ENCODE results near the gene CLDN24. TPM values are rescaled to one million over a fixed set of nuclear protein-coding genes. Genes with fewer than 3 reads are reported as not detected.

CLDN24 gene
- total RNA-seq, 6 donors from 2014 or later, result not detected

DNA sequence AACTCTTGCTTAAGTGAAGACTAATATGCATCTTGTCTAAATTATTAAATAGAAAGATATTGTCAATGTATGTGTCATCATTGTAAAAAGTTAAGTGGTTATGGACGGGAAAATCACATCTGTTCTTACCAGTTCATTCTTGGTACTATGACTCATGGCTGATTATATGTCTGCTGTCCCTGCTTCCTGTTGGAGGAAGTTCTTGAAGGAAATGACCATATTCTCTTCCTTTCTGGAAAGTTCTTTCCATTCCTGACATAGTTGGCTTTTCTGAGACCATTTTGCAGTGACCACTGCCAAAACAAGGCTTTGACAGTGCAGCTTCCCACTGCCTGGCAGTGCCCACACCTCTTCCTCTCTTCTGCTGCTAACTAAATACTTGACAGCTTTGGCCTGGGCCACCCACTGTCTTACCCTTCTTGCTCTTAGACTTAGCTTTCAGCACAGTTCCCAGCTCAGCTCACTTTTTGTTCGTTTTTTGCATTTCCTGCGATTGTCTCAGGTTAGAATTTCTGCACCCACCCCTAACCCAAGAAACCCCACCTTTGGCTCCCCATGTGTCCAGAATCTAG, 13.2 kb upstream of the CLDN24 start:
- Histone ChIP-seq H3K9me3 (no peaks in the 10 kb centered on the region), H3K36me3 (no peaks in the 10 kb centered on the region), H3K4me1 (peaks cover 0 to 7% (median 1%) of the 10 kb centered on the region in 4 donors), H3K27me3 (no peaks in the 10 kb centered on the region), H3K27ac (no peak overlapping the region), H3K4me3 (no peak overlapping the region)
- peak in 1 of 2 donors; percentile 31 for ATAC-seq (ENCODE audit: low FRiP score in 2 of 2)
- no peak for DNase-seq
- WGBS, 2 donors, result 52 to 53% methylated on average over 3 of the region's 3 CpGs
- TF ChIP-seq POLR2AphosphoS5 (IDR thresholded peaks at IDR 0.05), result no peak
- no peak for TF ChIP-seq EP300 (IDR thresholded peaks at IDR 0.05)
- TF ChIP-seq, protein P1, sequence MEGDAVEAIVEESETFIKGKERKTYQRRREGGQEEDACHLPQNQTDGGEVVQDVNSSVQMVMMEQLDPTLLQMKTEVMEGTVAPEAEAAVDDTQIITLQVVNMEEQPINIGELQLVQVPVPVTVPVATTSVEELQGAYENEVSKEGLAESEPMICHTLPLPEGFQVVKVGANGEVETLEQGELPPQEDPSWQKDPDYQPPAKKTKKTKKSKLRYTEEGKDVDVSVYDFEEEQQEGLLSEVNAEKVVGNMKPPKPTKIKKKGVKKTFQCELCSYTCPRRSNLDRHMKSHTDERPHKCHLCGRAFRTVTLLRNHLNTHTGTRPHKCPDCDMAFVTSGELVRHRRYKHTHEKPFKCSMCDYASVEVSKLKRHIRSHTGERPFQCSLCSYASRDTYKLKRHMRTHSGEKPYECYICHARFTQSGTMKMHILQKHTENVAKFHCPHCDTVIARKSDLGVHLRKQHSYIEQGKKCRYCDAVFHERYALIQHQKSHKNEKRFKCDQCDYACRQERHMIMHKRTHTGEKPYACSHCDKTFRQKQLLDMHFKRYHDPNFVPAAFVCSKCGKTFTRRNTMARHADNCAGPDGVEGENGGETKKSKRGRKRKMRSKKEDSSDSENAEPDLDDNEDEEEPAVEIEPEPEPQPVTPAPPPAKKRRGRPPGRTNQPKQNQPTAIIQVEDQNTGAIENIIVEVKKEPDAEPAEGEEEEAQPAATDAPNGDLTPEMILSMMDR (IDR thresholded peaks at IDR 0.05), result no peak
- no peak for TF ChIP-seq POLR2A (IDR thresholded peaks at IDR 0.05)

DNA sequence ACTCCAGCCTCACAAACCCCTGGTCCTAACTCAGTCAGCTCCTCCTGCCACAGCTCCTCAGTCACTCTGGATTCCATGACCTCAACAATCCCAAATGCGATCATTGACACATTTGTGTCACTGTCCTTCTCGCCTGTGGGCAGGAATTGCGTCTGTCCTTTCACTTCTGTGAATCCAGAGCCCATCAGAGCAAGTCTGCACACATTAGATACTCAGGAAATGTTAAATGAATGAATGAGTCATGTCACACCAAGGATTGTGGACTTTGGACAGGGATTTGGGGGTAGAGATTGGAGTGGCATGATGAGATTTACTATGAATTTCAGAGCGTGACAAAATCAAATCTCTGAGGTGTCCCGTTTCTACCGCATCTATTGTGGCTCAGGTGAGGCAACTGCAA, 11.8 kb upstream of the CLDN24 start:
- H3K27me3 ChIP-seq, result no peaks in the 10 kb centered on the region
- no peak overlapping the region for H3K27ac ChIP-seq
- ATAC-seq (ENCODE audit: low FRiP score in 2 of 2), result no peak
- no peak overlapping the region for H3K4me3 ChIP-seq
- no peaks in the 10 kb centered on the region for H3K9me3 ChIP-seq
- WGBS, 2 donors, result 86 to 88% methylated on average over 6 of the region's 6 CpGs
- no peak for DNase-seq
- H3K36me3 ChIP-seq, result no peaks in the 10 kb centered on the region
- TF ChIP-seq EP300 (IDR thresholded peaks at IDR 0.05), result no peak
- no peak for TF ChIP-seq POLR2A (IDR thresholded peaks at IDR 0.05)
- TF ChIP-seq POLR2AphosphoS5 (IDR thresholded peaks at IDR 0.05), result no peak
- TF ChIP-seq, protein P1 (IDR thresholded peaks at IDR 0.05), result no peak
- H3K4me1 ChIP-seq, result peaks cover 0 to 7% (median 1%) of the 10 kb centered on the region in 4 donors

DNA sequence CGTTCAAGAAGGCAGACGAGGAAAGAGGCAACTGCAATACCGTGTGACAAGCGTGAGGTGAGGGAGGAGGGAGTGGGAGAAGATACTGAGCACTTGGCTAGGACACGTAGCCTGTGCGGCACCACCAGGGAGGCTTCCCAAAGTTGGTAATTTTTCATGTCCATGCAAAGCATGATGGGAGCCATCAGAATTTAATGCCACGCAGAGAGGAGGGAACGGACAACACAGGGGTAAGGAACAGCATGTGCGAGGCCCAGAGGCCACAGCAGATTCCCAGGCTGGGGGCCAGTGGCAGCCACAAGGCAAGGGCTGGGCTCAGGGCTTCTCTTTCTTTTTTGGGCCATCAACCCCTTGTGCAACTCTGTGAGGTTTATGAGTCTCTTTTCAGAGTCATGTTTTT, 11.0 kb upstream of the CLDN24 start:
- WGBS, 2 donors, result 93 to 94% methylated on average over 9 of the region's 9 CpGs
- TF ChIP-seq EP300 (IDR thresholded peaks at IDR 0.05), result no peak
- TF ChIP-seq POLR2AphosphoS5 (IDR thresholded peaks at IDR 0.05), result no peak
- TF ChIP-seq, protein P1 (IDR thresholded peaks at IDR 0.05), result no peak
- no peak for TF ChIP-seq POLR2A (IDR thresholded peaks at IDR 0.05)
- Histone ChIP-seq H3K9me3 (no peaks in the 10 kb centered on the region), H3K4me3 (no peak overlapping the region), H3K4me1 (peaks cover 0 to 7% (median 1%) of the 10 kb centered on the region in 4 donors), H3K27ac (no peak overlapping the region), H3K27me3 (no peaks in the 10 kb centered on the region), H3K36me3 (no peaks in the 10 kb centered on the region)
- no peak for ATAC-seq (ENCODE audit: low FRiP score in 2 of 2)
- DNase-seq, result no peak

DNA sequence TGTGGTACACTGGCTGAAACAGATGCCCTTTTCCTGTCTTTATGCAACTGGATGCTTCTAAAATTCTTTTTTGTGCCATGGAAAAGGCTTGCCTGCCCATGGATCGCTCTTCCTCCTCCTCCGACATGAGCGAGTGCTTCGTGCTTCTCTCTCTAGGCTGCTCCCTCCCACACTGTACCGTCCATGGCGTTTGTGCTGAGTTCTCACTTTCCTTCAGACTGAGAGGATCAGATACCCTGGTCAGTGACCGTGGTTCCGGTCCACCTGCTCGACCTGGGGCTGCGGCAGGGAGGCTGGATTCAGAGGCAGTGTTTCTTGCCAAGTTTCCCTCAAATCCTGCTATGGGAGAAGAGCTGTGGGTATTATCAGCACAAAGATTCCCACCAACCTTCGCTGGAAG, 10.2 kb upstream of the CLDN24 start:
- 82 to 93% methylated on average over 11 of the region's 11 CpGs for WGBS, 2 donors
- DNase-seq (no peak), ATAC-seq (ENCODE audit: low FRiP score in 2 of 2) (no peak)
- TF ChIP-seq, protein P1 (IDR thresholded peaks at IDR 0.05), result no peak
- TF ChIP-seq POLR2A (IDR thresholded peaks at IDR 0.05), result no peak
- no peak for TF ChIP-seq POLR2AphosphoS5 (IDR thresholded peaks at IDR 0.05)
- Histone ChIP-seq H3K9me3 (no peaks in the 10 kb centered on the region), H3K27ac (no peak overlapping the region), H3K36me3 (no peaks in the 10 kb centered on the region), H3K4me3 (no peak overlapping the region), H3K4me1 (peaks cover 0 to 7% (median 1%) of the 10 kb centered on the region in 4 donors), H3K27me3 (no peaks in the 10 kb centered on the region)

DNA sequence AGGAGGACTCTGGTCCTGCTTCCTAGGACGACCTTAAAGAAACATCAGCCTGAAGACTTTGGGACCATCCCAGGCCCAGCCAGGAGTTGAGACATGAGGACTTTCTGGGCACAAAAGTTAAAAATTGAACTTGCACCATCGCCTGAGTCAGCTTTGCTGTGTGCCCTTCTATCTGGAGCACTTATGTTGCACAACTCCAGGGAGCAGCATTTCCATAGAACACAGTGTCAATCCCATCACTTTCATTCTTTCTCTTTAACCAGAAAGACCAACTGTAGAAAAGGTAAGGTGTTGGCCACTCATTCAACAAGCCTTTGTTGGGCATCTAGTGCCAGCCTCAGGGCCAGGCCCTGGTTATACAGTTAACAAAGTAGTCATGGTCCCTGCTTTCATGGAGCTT, 8.6 kb upstream of the CLDN24 start:
- TF ChIP-seq POLR2A (IDR thresholded peaks at IDR 0.05) (no peak), EP300 (IDR thresholded peaks at IDR 0.05) (no peak), POLR2AphosphoS5 (IDR thresholded peaks at IDR 0.05) (no peak)
- TF ChIP-seq, protein P1 (IDR thresholded peaks at IDR 0.05), result no peak
- Histone ChIP-seq H3K4me3 (no peak overlapping the region), H3K36me3 (no peaks in the 10 kb centered on the region), H3K9me3 (no peaks in the 10 kb centered on the region), H3K4me1 (peaks cover 0 to 5% (median 1%) of the 10 kb centered on the region in 4 donors), H3K27me3 (no peaks in the 10 kb centered on the region), H3K27ac (no peak overlapping the region)
- DNase-seq, result no peak
- WGBS, 2 donors, result 92 to 94% methylated on average over 2 of the region's 2 CpGs
- ATAC-seq (ENCODE audit: low FRiP score in 2 of 2), result no peak

Measured in upper lobe of left lung (tissue), 6 donors.